Activated T-cell treated with anti-CD3 and anti-CD28 coated beads, Interleukin-2, amount 50 U/mL, for 72 hours (primary cell): ENCODE measurements around the gene UBE3D. TPM values are rescaled to one million over a fixed set of nuclear protein-coding genes. Genes with fewer than 3 reads are reported as not detected.

ENCODE experiments used
- ATAC-seq, 2 donors: fragments of 150-1000 bp; cut with Tn5 transposase; replicated peaks in 1 of 2; 2 replicates each; pipeline ENCODE4 v1.10.0; 2021; ENCODE audit warnings: moderate library complexity in 2 of 2, mild to moderate bottlenecking in 1 of 2
- DNase-seq, 2 donors: peaks; one replicate each; pipeline ENCODE4 v3.0.0; 2021 to 2022; ENCODE audit warnings: mixed read lengths in 1 of 2
- H3K27ac Mint-ChIP-seq: one replicate; pipeline ENCODE4 v1.8.0; 2022; ENCODE audit warnings: mild to moderate bottlenecking, moderate library complexity, mixed read lengths
- H3K27me3 Mint-ChIP-seq: one replicate; pipeline ENCODE4 v1.8.0; 2022; ENCODE audit warnings: low read depth, mixed read lengths
- H3K36me3 Mint-ChIP-seq, 2 donors: one replicate each; pipeline ENCODE4 v1.8.0; 2022; ENCODE audit warnings: mixed read lengths in 2 of 2, mild to moderate bottlenecking in 1 of 2; ENCODE audit not compliant: insufficient read depth in 2 of 2
- H3K4me1 Mint-ChIP-seq: one replicate; pipeline ENCODE4 v1.8.0; 2022; ENCODE audit warnings: low read depth, mixed read lengths
- H3K4me3 Mint-ChIP-seq, 2 donors: one replicate each; pipeline ENCODE4 v1.8.0; 2022; ENCODE audit warnings: mild to moderate bottlenecking in 2 of 2, mixed read lengths in 2 of 2, moderate library complexity in 2 of 2
- H3K9me3 Mint-ChIP-seq, 2 donors: one replicate each; pipeline ENCODE4 v1.8.0; 2022; ENCODE audit warnings: mixed read lengths in 2 of 2
- total RNA-seq, 2 donors: library from RNA; stranded (reverse); gene quantifications; one replicate each; pipeline ENCODE4 v1.2.3, GENCODE V29; 2022

Gene UBE3D
- total RNA-seq, 2 donors from 2014 or later: 5.3 to 6.6 TPM

DNA sequence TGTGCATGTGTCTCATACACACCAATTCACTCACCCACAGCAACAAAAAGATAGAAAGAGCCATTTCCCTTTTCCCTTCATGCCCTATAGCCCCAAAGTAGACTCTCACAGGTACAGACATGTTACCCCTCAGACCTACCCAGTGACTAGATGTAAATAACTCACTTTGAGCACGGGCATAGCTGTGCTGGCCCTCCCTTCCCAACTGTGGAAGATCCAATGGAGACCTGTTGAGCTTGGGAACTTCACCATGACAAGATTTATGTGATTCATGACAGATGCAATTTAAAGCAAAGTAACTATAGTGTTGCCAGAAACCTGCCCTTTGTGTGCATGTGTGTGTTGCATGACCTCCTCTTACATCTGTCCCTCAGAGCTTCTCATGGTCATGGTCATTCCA lies 175.4 kb downstream of the UBE3D start:
- Mint-ChIP-seq H3K9me3 (peaks cover 0 to 2% of the 10 kb centered on the region in 2 donors), H3K4me3 (no peak overlapping the region), H3K27ac (no peak overlapping the region), H3K4me1 (no peaks in the 10 kb centered on the region), H3K36me3 (no peaks in the 10 kb centered on the region), H3K27me3 (no peaks in the 10 kb centered on the region)
- ATAC-seq: no peak
- no peak for DNase-seq

DNA sequence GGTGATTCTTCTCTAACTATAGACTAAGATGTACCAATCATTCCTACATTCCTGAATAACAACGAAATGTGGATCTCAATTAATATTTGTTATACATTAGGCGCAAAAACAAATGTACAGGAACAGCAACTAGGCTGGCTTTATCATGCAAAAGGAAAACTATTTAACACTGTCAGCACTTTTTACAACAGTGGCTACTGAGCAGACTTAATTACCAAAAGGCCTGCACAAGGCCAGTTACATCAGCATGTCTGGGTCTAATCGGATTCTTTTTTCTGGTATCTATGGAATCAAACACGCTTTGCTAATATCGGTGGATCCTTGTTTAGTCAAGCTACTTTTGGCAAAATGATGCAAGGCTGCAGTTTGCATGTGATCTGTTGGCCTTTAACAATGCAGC lies 176.5 kb downstream of the UBE3D start:
- DNase-seq: no peak
- Mint-ChIP-seq H3K4me3 (no peak overlapping the region), H3K9me3 (peaks cover 0 to 2% of the 10 kb centered on the region in 2 donors), H3K27ac (no peak overlapping the region), H3K4me1 (no peaks in the 10 kb centered on the region), H3K36me3 (no peaks in the 10 kb centered on the region), H3K27me3 (peaks cover 7% of the 10 kb centered on the region)
- ATAC-seq: no peak

DNA sequence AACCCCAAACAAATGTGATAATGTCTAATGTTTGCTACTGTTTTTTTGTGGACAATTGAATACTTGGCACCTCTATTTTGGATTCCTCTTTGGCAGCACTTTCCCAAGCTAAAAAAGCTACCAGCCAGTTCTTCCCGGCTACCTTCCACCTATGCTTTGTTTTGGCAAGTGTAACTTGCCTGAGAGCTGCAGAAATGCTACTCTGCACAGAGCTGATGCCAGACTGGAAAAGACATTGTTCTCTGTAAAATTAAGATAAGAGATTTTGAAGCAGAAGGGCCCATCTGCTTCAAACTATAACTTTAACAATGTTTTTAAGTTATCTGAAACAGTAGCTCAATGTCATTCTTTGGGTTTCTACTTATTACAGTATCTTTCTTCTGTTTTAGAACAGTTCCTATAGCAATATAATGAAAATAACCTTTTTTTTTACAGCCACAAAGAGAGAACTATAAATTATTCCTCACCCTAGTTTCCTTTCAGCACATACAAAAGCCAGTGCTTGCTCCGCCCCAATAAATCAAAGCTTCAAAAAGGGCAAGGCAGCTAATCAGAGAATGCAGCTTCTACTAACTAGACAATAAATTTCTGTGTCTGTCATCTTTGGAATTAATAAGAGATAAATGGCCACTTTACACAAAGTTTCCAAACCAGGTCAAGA lies 183.1 kb downstream of the UBE3D start:
- Mint-ChIP-seq H3K27ac (no peak overlapping the region), H3K27me3 (peaks cover 7% of the 10 kb centered on the region), H3K36me3 (no peaks in the 10 kb centered on the region), H3K4me3 (no peak overlapping the region), H3K9me3 (no peaks in the 10 kb centered on the region), H3K4me1 (no peaks in the 10 kb centered on the region)
- ATAC-seq: no peak
- DNase-seq: no peak

DNA sequence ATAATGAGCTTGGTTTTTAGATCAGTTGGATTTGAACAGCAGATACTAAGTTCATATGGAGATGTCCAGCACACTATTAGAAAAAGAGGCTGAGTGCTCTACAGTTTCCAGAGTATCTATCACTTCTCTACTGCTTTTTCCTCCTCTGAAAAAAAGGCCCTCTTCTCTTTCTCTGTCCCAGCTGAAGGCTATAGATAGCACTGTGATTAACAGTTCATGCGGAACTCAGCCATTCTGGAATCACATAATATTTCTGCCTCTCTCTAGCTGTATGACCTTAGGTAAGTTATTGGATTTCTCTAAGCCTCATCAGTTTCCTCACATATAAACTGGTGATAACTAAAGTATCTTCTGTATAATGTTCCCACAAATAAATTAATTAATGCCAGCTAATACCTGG lies 184.1 kb downstream of the UBE3D start:
- ATAC-seq (no peak), DNase-seq (no peak)
- Mint-ChIP-seq H3K27ac (no peak overlapping the region), H3K36me3 (no peaks in the 10 kb centered on the region), H3K4me1 (no peaks in the 10 kb centered on the region), H3K9me3 (no peaks in the 10 kb centered on the region), H3K27me3 (peaks cover 7% of the 10 kb centered on the region), H3K4me3 (no peak overlapping the region)

DNA sequence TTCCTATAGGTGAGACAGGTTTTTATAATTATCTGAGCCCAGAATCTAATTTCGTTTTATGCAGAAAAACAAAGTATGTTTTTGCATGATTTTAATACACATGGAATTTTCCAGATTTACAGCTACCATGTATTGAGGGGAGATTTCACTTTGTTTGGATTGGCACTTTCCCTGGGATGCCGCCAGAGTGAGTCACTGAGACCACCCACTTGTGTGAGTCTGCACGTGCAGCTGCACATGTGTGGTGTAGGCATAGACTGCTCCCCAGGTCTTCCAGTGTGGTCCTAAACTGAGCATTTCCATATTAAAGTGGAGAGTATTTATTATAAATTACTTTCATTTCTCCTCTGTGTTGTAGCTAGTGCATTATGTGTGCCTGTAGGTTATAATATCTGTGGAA lies 186.8 kb downstream of the UBE3D start:
- H3K36me3 Mint-ChIP-seq: no peaks in the 10 kb centered on the region
- ATAC-seq (no peak), DNase-seq (no peak)
- no peak overlapping the region for H3K4me3 Mint-ChIP-seq
- H3K27ac Mint-ChIP-seq: no peak overlapping the region
- H3K27me3 Mint-ChIP-seq: no peaks in the 10 kb centered on the region
- H3K4me1 Mint-ChIP-seq: no peaks in the 10 kb centered on the region
- no peaks in the 10 kb centered on the region for H3K9me3 Mint-ChIP-seq

DNA sequence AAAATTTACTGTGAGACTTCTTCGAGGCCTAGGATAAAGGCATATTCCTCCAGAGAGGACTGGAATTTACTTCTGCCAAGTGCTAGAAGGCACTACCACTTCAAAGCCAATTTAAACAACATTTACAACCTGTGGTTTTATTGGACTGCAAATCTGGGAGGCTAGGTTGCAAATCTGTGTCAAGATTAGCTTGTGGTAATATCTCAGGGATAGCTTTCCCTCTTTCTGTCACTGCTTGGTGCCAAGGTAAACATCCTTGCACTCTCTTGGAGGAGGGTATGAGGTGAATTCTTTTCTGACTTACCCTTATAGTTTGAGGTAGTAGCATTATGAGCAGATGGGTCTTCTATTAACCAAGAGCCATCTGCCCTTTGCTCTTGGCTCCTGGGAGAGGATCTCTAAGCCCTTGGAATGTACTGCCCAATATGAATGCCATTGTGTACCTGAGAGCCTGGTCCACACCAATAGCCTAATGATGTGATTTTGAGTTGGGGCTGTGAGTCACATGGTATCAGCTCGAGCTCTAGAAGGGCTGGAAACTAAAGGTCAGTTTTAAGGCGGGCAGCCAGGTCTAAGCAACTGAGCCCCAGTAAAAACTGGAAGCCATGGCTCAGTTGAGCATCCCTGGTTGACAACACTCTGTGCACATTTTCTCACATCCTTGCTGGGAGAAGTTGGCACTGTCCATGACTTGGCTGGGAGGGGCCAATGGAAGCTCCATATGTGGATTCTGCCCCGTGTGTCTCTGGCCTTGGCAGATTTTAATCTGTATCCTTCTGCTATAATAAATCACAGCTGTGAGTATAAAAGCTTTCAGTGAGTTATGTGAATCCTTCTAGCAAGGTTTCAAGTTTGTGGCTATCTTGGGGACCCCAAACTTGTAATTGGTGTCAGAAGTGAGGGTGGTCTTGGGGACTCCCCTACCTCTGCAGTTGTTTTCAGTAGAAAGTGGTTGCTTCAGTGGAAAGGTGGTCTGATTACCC lies 188.1 kb downstream of the UBE3D start:
- H3K4me1 Mint-ChIP-seq: no peaks in the 10 kb centered on the region
- no peak overlapping the region for H3K4me3 Mint-ChIP-seq
- H3K27ac Mint-ChIP-seq: no peak overlapping the region
- H3K36me3 Mint-ChIP-seq: no peaks in the 10 kb centered on the region
- H3K9me3 Mint-ChIP-seq: no peaks in the 10 kb centered on the region
- DNase-seq (no peak), ATAC-seq (no peak)
- no peaks in the 10 kb centered on the region for H3K27me3 Mint-ChIP-seq

DNA sequence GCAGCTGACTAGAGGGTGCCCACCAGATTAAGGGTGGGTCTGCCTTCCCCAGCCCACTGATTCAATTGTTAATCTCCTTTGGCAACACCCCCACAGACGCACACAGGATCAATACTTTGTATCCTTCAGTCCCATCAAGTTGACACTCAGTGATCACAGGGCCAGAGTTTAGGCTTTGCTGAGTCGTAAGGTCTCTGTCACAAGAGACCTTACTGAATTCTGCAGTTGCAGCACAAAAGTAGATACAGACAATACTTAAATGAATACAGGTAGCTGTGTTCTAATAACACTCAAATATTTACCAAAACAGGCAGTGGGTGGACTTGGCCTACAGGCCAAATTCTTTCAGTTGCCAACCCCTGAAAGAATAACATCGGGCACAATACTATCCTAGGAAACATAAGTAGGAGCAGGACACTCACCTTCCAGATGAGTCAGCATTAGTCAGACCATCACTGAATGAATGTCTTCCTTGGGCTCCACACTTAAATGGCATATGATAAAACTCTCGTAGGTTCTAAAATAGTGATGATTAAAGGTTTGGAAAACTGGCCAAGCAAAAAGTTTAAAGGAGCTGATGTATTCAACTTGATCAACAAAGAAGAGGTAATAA lies 190.0 kb downstream of the UBE3D start:
- Mint-ChIP-seq H3K36me3 (no peaks in the 10 kb centered on the region), H3K27me3 (no peaks in the 10 kb centered on the region), H3K4me1 (no peaks in the 10 kb centered on the region), H3K27ac (no peak overlapping the region), H3K4me3 (no peak overlapping the region), H3K9me3 (no peaks in the 10 kb centered on the region)
- ATAC-seq (no peak), DNase-seq (no peak)

DNA sequence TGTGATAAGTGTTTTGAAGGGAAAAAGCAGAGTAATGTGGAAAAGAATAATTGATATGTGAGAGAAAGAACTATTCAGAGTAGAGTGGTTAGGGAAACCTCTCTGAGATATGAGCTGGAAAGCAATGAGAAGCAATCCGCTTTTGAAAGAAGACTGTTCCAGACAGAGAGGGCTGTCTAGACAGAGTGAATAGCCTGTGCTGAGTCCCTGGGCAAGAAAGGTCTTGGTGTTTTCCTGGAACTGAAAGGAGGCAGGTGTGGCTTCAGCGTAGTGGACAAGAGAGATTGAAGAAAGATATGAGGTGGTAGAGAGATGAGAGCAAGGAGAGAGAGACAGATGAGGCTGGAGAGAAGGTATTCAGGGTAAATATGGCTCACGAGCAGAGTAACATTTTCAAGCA lies 190.8 kb downstream of the UBE3D start:
- Mint-ChIP-seq H3K4me1 (no peaks in the 10 kb centered on the region), H3K4me3 (no peak overlapping the region), H3K36me3 (no peaks in the 10 kb centered on the region), H3K27ac (no peak overlapping the region), H3K27me3 (no peaks in the 10 kb centered on the region), H3K9me3 (no peaks in the 10 kb centered on the region)
- DNase-seq (no peak), ATAC-seq (no peak)

DNA sequence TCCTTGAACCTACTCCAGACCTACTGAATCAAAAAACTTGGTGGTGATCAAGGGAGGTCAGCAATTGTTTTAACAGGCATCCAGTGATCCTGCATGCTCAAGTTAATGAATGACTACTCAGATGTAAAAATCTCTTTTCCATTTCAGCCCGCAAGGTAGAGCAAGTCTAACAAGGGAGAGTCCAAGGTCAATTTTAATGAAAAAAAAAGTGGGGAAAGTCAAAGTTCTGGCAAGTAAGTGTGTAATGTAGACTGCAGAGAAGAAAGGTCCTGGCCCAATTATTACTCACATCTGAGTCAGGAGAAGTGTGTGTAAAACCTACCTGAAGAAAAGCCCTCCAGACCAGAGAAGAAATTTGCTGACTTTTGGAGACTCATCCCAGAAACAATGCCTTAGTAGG lies 193.5 kb downstream of the UBE3D start:
- peaks cover 5% of the 10 kb centered on the region for H3K27me3 Mint-ChIP-seq
- no peaks in the 10 kb centered on the region for H3K36me3 Mint-ChIP-seq
- ATAC-seq: no peak
- peaks cover 0 to 1% of the 10 kb centered on the region in 2 donors for H3K9me3 Mint-ChIP-seq
- no peak overlapping the region for H3K27ac Mint-ChIP-seq
- no peak overlapping the region for H3K4me3 Mint-ChIP-seq
- DNase-seq: no peak
- no peaks in the 10 kb centered on the region for H3K4me1 Mint-ChIP-seq

DNA sequence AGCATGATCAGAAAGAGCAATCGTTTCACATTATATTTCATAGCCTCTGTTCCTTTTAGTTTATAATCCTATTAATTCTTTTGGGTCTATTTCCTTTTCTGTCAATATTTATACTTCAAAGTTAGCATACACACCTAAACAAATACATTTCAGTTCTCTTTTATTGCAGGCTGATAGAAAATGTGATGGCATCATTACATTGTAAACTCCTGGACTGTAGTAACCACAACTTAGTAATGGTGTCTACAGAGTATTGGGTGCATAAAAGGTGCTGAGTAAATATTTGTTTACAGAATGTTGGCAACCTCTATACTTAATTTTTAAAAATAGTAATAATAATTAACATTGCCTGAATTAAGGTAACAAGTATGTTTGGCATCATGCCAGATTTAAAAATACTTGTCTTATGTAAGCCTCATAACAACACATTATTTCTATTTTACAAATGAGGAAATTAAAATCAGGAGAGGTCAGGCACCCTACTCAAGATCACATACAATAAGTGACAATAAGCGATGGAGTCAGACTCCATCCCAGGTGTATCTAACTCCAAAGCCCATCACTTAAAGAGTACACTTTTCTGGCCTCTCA lies 195.0 kb downstream of the UBE3D start:
- no peak overlapping the region for H3K27ac Mint-ChIP-seq
- peaks cover 0 to 1% of the 10 kb centered on the region in 2 donors for H3K9me3 Mint-ChIP-seq
- peaks cover 5% of the 10 kb centered on the region for H3K27me3 Mint-ChIP-seq
- no peaks in the 10 kb centered on the region for H3K36me3 Mint-ChIP-seq
- H3K4me1 Mint-ChIP-seq: no peaks in the 10 kb centered on the region
- ATAC-seq (no peak), DNase-seq (no peak)
- no peak overlapping the region for H3K4me3 Mint-ChIP-seq

DNA sequence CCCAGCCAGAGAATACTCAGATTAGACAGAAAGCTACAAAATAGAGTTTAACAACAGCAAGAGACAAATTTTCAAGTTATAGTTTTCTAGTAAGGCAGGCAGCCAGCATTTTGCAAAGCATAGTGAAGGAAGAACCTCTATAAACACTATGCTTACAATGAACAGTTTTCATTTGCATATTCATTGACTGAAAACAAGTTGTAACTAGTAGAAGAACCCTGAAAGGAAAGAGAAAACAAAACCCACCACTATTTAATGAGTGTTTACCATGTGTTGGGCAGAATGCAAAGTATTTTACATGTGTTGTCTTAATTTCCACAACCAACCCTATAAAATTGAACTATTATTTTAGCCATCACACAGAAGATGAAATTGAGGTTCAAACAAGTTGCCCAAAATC lies 196.1 kb downstream of the UBE3D start:
- Mint-ChIP-seq H3K4me1 (no peaks in the 10 kb centered on the region), H3K4me3 (no peak overlapping the region), H3K27me3 (peaks cover 5% of the 10 kb centered on the region), H3K36me3 (no peaks in the 10 kb centered on the region), H3K9me3 (peaks cover 0 to 1% of the 10 kb centered on the region in 2 donors), H3K27ac (no peak overlapping the region)
- DNase-seq: no peak
- ATAC-seq: no peak

DNA sequence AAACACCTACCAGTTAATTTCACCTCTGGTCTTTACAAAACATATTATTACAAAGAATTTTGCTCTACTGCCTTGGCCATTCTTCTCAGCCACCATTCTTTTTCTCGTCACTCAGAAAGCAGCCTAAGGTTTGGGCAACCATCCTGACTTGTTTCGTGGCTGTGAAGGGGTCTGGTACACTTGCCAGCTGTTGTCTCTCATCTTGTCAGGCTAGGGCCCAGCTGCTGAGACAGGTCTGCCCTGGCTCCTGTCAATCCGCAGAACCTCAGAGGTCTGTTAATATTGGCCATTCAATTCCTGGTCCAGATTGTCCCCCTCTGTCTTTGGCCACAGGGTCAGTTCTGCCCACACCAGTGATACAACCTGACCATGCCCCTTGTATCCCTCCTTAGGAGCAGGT lies 197.7 kb downstream of the UBE3D start:
- H3K27ac Mint-ChIP-seq: no peak overlapping the region
- H3K4me1 Mint-ChIP-seq: no peaks in the 10 kb centered on the region
- peaks cover 2 to 3% of the 10 kb centered on the region in 2 donors for H3K9me3 Mint-ChIP-seq
- DNase-seq (no peak), ATAC-seq (no peak)
- H3K27me3 Mint-ChIP-seq: peaks cover 5% of the 10 kb centered on the region
- no peak overlapping the region for H3K4me3 Mint-ChIP-seq
- no peaks in the 10 kb centered on the region for H3K36me3 Mint-ChIP-seq

DNA sequence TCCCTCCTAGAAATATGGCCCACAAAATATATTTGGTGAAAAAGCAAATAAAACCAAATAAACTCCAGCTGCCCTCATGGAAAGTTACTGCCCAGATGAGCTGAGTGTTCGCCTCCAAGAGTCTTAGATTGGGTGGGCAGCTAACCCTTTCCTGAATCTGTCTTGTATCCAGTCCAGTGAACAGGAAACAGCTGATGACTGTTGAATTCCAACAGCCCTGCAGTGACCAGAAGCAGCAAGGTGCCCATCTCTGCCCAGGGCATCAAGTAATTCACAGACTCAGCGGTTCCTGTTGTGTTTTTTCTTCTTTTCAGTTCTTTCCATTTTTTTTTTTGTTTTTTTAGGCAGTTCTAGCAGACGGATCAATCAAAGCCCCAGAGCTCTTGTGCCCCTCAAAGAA lies 199.2 kb downstream of the UBE3D start:
- Mint-ChIP-seq H3K4me1 (no peaks in the 10 kb centered on the region), H3K9me3 (peaks cover 2 to 3% of the 10 kb centered on the region in 2 donors), H3K27ac (no peak overlapping the region), H3K4me3 (no peak overlapping the region), H3K27me3 (peaks cover 5% of the 10 kb centered on the region), H3K36me3 (no peaks in the 10 kb centered on the region)
- DNase-seq (no peak), ATAC-seq (no peak)
